HG03378 (cell line): ENCODE measurements around the gene PKDCC.

ENCODE experiments used
- ATAC-seq: cut with Tn5 transposase; IDR thresholded peaks from one replicate; pipeline ENCODE4 v1.9.1; 2021; ENCODE audit warnings: mild to moderate bottlenecking, moderate library complexity; ENCODE audit not compliant: unreplicated experiment

Gene PKDCC

GRCh38 chr2:42049221-42050009, 1.6 kb downstream of the PKDCC start:
- ATAC-seq = no peak

DNA sequence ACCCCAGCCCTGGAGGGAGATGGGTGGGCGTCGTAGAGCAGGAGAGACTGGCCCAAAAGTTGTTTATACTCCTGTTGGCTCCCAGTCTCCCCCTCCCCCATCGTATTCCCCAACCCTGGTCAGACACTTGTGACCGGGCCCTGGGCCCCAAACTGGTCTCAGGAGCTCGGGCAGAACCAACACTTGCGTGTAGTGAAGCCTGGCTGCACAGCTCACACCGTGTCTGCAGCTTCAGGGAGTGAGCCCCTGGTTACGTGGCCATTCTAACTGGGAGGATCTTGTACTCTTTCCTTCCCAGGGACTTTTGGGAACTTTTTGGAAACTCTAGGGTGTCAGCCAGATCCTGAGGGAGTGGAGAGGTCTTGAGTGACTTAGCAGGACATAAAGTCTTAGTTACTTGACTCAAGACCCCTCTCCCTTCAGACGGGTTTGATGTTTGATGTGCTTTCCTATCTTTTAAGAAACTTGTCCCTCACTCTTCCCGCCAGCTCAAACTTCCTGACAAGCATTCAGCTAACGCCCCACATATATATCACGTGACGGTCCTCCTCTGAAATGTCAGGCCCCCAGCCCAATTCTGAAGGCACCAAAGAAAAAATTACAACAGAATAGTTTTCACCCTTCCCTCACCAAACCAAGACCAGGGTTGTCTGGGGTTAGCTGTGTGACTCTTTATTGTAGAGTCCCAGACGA, 2.3 kb downstream of the PKDCC start:
- no peak for ATAC-seq

GRCh38 chr2:42050703-42051542, 3.1 kb downstream of the PKDCC start:
- no peak for ATAC-seq

- no peak for ATAC-seq
Observed at GRCh38 chr2:42051543-42052235, 3.9 kb downstream of the PKDCC start.

DNA sequence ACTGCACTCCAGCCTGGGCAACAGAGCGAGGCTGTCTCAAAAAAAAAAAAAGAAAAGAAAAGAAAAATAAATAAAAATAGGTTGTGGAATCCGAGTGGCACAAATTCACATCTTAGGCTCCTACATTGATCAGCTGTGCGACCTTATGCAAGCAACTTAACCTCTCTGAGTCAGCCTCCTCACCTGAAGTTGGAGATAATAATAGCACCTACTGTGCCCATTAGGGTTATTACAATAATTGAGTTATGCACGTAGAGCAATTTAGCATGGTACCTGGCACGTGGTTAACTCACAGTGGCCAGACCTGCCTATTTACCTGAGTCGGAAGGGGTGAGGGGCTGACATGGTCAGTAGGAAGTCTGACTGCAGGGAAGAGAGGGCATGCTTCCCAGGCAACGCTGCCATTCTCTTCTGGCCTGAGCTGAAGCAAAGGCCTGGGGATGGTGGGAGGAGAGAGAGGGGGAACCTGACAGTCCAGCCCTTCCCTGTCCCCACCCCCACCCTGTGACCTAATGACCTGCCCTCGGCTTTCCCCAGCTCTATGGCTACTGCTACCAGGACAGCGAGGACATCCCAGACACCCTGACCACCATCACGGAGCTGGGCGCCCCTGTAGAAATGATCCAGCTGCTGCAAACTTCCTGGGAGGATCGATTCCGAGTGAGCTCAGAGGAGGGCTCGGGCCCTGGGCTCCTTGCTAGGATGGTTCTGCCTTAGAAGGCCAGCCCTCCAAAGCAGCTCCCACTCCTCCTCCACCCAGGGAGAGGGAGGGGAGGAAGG, 5.1 kb downstream of the PKDCC start:
- no peak for ATAC-seq

GRCh38 chr2:42053482-42053790, 5.6 kb downstream of the PKDCC start:
- no peak for ATAC-seq

DNA sequence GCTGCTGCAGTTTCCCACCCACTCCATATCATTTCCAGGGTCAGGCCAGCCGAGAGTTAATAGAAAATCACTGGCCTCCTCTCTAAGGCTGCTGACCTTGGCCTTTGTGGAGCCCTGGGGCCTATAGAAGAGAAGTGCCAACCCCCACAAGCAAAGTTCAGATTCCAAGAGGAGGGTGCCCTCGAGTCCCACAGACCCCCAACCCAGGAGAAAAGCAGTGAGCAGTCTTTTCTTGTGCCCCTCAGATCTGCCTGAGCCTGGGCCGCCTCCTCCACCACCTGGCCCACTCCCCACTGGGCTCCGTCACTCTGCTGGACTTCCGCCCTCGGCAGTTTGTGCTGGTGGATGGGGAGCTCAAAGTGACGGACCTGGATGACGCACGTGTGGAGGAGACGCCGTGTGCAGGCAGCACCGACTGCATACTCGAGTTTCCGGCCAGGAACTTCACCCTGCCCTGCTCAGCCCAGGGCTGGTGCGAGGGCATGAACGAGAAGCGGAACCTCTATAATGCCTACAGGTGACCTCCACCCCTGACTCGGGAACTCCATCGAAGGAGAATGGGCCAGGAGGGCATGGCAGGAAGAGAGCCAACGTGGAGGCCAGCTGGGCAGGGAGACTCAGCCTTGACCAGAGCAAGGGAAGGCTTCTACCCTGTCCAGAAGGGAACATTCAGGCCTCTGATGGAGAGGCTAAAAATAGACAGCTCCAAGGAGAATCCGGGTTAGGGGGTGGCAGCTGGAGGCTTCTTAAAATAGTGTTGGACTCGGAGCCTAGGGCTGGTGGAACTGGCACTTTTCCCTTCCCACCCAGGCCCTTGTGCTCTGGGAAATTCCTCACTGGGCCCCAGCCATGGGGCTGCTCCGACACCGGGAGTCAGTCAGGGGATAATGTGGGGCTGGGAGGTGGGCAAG, 6.2 kb downstream of the PKDCC start:
- ATAC-seq = no peak

DNA sequence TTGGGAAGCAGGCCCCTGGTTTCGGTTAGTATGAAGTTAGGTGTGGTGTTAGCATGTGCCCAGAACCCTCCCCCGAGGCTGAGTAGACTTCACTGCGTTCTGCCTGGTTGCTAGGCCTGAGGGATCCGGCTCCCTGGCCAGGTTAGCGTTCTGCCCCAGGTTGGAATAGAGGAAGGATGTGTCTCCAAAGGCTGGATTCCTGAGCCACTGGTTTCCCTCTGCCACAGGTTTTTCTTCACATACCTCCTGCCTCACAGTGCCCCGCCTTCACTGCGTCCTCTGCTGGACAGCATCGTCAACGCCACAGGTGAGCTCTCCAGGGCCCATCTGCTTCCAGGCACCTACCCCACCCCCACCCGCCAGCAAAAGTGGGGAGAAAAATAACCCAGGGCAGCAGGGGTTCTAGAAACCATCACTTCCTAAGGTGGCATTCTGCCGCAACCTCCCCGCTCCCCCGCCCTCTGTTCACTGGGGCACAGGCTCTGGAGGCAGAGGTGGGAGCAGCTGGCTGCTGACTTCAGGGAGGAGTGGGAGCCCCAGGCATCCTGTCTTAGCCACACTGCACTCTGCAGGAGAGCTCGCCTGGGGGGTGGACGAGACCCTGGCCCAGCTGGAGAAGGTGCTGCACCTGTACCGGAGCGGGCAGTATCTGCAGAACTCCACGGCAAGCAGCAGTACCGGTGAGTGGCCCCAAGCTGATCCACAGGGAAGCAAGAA, 7.1 kb downstream of the PKDCC start:
- ATAC-seq = no peak

DNA sequence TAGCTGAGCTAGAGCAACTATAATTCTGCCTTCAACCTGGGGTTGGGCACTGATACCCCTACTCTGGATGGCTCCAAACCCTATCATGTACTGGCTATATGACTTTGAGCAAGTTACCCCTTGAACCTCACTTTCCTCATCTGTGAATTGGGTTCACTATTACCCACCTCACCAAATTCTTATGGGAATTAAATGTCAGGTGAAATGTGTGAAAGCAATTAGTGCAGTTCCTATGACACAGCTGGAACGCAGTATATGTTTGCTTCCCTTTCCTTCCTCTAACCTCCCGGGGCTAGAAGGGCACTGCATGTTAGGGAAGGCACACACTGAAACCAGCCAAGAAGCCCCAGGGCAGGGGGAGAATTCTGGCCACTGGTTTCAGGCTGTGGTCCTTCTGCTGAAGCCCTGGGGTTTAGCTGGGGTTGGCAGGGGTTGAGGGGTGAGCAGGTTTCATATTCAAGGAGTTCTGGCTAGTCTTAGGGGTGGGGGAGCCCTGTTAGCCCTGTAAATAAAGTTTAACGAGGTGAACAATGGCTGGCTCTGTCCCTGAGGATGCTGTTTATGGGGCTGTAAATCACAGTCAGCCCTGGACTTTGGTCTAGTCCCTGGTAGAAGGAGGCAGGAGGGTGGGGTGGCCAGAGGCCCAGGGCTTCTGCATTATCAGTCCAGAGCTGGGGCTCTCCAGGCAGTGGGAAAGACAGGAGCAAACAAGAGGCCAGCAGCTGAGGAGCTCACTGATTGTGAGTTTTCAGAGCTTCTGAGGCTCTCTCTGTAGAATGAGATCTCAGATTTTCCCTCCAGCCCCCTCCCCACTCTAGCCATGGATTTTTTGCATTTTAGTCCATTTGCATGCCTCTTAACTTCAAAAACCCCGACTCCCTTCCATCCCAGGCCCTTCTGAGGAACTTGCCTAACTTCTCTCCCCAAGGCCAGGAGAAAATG, 8.0 kb downstream of the PKDCC start:
- no peak for ATAC-seq

GRCh38 chr2:42057159-42057901, 9.5 kb downstream of the PKDCC start:
- ATAC-seq = no peak

DNA sequence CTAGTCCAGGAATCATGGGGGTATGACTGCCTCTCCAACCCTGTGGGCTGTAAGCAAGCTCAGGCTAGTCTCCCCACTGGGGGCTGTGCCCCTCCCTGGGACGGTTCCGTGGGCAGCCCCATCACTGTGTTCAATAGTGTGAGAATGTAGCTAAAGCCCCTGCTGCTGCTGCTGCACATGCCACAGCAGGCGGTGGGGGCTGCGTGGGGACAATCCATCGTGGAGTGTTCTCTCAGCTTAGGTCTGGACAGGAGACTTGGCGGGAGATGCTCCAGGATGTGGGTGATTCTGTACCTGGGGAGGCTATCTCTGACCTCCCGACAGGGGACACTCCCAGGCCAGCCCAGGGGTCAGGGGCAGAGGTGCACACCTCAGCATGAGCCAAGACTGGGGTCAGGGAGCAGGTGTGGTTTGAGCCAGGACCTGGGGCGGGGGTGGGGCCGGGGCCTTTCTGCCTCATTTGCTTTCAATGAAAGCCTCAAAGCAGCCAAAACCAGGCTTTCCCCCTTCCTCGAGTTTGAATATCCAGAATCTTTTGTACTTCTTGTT, 10.2 kb downstream of the PKDCC start:
- ATAC-seq = no peak

- no peak for ATAC-seq
Observed at GRCh38 chr2:42059261-42059898, 11.6 kb downstream of the PKDCC start.

GRCh38 chr2:42060028-42060427, 12.2 kb downstream of the PKDCC start:
- ATAC-seq = no peak

GRCh38 chr2:42060718-42061619, 13.1 kb downstream of the PKDCC start:
- no peak for ATAC-seq

GRCh38 chr2:42061839-42062238, 14.0 kb downstream of the PKDCC start:
- ATAC-seq = no peak
